ENCODE results near the gene OBSCN.

GRCh38 chr1:228219245-228219961 is 11.6 kb downstream of the OBSCN start:
- TF ChIP-seq POLR2A (IDR thresholded peaks at IDR 0.05) (no peak), CTCF (IDR thresholded peaks at IDR 0.05) (no peak), POLR2AphosphoS5 (IDR thresholded peaks at IDR 0.05) (no peak)

Measured in suprapubic skin (tissue), 4 donors.